PC-9 (cell line): ENCODE measurements around the gene PRR15L.

Experiments
- CTCF ChIP-seq: fragments of 200-600 bp; sonication (generic); conservative IDR thresholded peaks from 2 replicates; pipeline ENCODE4 v1.6.1; 2017; ENCODE audit warnings: mixed run types, antibody characterized with exemption, mild to moderate bottlenecking, moderate library complexity
- EZH2 ChIP-seq: fragments of 200-600 bp; sonication (generic); IDR thresholded peaks from 2 replicates; pipeline ENCODE4 v1.8.0; 2017; ENCODE audit warnings: antibody characterized with exemption, low read depth

DNA sequence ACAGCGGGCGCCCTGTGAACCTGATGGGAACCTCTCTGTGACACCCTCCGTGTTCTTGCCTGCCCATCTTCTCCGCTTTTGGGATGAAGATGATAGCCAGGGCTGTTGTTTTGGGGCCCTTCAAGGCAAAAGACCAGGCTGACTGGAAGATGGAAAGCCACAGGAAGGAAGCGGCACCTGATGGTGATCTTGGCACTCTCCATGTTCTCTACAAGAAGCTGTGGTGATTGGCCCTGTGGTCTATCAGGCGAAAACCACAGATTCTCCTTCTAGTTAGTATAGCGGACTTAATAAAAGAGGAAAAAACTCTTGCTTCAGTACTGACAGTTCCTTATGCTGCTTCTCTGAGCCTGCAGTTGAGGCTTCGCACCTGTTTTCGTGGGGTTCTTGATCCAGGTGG is 23.8 kb upstream of the PRR15L start:
- TF ChIP-seq CTCF = no peak
- no peak for TF ChIP-seq EZH2
